ENCODE results near the gene HPCAL4. TPM values are rescaled to one million over a fixed set of nuclear protein-coding genes. Genes with fewer than 3 reads are reported as not detected.

The HPCAL4 gene
- total RNA-seq, 1 experiment from 2014 or later: 1.3 TPM

DNA sequence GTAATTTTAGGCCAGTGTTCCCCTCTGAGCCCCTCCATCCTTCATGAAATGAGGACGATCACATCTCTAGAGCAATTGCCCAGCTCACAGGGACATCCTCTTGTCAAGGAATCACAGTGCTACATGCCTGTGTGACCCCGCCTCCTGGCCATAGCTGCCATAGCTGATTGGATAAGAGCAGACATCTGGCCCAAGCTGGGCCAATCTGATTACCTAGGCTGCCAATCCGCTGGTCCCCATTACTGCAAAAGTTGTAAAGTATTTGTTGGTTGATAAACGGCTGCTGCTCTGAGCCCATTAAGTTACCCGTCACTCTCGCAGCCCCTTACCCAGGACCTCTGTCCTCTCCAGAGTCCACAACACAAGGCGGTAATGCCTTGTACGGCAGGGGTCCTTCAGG is 27.7 kb downstream of the HPCAL4 start:
- in situ Hi-C loops (cut with HindIII; ENCODE audit: low pct_unique_long_range_greater_than_20kb, low sequenced_read_pairs): no loop called here
- peak; percentile 21 for DNase-seq (ENCODE audit: low read depth, low spot score)

DNA sequence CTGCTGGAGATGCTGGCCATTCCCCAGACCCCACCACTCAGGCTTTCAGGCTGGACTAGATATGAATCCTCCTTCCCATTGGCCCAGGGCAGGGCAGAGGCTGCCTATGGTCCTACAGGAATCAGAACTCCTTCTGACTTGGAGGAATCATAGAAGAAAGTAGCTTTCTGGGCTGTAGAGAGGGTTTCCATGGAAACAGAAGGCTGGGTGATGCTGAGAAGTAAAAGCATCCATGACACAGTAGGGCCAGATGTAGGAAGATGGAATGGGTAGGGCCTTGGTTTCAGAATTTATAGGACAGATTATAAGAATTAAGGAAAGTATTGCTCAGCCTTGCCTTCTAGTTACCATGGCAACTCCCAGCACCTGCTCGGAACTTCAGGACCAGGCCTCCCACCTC is 28.4 kb downstream of the HPCAL4 start:
- no peak for DNase-seq (ENCODE audit: low read depth, low spot score)
- in situ Hi-C loops (cut with HindIII; ENCODE audit: low pct_unique_long_range_greater_than_20kb, low sequenced_read_pairs): no loop called here

DNA sequence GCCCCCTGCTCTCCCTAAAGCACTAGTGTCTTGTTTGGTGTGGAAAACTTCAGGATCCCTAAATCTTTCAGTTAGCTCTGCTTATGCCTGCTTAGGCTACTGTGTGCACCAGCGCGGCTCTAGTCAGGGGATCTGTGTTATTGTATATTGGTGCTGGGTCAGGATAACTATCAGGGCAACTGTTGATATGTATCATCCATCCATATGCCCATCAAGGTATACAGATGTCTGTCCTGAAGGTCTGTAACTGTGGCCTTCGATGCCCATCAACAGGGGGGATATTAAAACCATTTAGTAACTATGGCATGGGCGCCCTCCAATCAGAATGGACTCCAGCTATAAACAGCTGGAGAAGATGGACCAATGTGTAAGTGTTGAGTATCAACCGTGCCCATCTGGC is 31.7 kb downstream of the HPCAL4 start:
- in situ Hi-C loops (cut with HindIII; ENCODE audit: low pct_unique_long_range_greater_than_20kb, low sequenced_read_pairs): no loop called here
- DNase-seq (ENCODE audit: low read depth, low spot score): no peak

GRCh38 chr1:39659110-39659509 is 32.1 kb downstream of the HPCAL4 start:
- in situ Hi-C loops (cut with HindIII; ENCODE audit: low pct_unique_long_range_greater_than_20kb, low sequenced_read_pairs): no loop called here
- peak; percentile 62 for DNase-seq (ENCODE audit: low read depth, low spot score)

GRCh38 chr1:39657923-39658485 is 33.2 kb downstream of the HPCAL4 start:
- in situ Hi-C loops (cut with HindIII; ENCODE audit: low pct_unique_long_range_greater_than_20kb, low sequenced_read_pairs): no loop called here
- peak; percentile 87 for DNase-seq (ENCODE audit: low read depth, low spot score)

DNA sequence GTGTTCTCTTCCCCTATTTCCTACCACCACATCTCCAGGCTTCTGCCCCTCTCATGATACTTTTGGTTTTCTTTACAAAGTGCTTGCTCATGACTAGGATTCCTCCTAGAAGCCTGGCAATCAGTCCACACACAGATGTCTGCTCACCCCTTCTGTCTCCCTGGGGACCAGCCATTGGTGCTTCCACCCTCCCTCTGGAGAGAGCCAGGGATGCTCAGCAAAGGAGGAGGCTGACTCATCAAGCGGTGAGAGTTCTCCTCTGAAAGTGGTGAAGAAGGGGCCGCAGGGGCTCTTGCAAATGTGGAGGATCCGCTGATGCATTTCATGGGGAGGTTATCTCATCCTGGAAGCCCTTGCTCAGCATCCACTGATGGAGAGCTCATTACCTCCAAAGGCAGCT is 33.8 kb downstream of the HPCAL4 start:
- in situ Hi-C loops (cut with HindIII; ENCODE audit: low pct_unique_long_range_greater_than_20kb, low sequenced_read_pairs): no loop called here
- DNase-seq (ENCODE audit: low read depth, low spot score): no peak

DNA sequence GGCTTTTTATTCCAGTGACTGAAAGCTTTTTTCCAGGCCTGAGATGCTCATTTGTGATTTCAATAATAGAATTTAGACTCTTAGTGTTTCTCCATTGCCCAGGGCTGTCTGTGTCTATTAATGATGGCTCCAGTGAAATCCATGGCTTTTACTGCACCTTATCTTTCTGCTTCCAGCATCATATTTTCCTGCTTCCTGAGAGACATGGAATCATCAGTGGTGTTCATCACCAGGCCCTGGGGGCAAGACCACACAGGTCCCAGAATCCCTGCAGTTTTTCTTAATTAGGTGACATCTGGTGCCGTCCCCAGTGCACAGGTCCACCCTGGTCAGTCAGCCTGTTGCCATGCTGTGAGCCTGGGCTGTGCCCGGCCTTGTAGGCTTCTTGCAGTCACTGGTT is 34.8 kb downstream of the HPCAL4 start:
- in situ Hi-C loops (cut with HindIII; ENCODE audit: low pct_unique_long_range_greater_than_20kb, low sequenced_read_pairs): no loop called here
- no peak for DNase-seq (ENCODE audit: low read depth, low spot score)

GRCh38 chr1:39655578-39656268 is 35.5 kb downstream of the HPCAL4 start:
- in situ Hi-C loops (cut with HindIII; ENCODE audit: low pct_unique_long_range_greater_than_20kb, low sequenced_read_pairs): no loop called here
- no peak for DNase-seq (ENCODE audit: low read depth, low spot score)

GRCh38 chr1:39654291-39654690 is 36.9 kb downstream of the HPCAL4 start:
- DNase-seq (ENCODE audit: low read depth, low spot score): no peak
- in situ Hi-C loops (cut with HindIII; ENCODE audit: low pct_unique_long_range_greater_than_20kb, low sequenced_read_pairs): no loop called here

GRCh38 chr1:39653546-39654031 is 37.6 kb downstream of the HPCAL4 start:
- DNase-seq (ENCODE audit: low read depth, low spot score): peak; percentile 90
- in situ Hi-C loops (cut with HindIII; ENCODE audit: low pct_unique_long_range_greater_than_20kb, low sequenced_read_pairs): no loop called here

DNA sequence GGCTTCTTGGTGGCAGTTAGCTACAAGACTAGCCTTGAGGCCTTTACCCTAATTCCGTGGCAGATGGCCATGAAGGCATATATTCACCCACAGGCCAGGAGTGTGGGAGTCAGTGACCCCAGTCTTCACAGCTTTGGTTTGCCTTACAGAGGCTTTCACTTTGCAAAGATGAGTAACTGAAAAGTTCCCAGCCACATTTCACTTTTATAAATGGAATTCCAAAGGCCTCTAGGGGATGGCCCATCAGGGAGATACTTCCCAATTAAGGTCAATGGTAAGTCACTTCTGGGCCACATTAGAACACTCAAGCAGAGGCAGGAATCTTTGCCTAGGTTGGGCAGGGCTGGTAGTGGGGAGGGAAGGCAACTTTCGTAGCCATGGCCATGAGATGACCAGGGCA is 38.7 kb downstream of the HPCAL4 start:
- in situ Hi-C loops (cut with HindIII; ENCODE audit: low pct_unique_long_range_greater_than_20kb, low sequenced_read_pairs): no loop called here
- DNase-seq (ENCODE audit: low read depth, low spot score): no peak

- in situ Hi-C loops (cut with HindIII; ENCODE audit: low pct_unique_long_range_greater_than_20kb, low sequenced_read_pairs): no loop called here
- no peak for DNase-seq (ENCODE audit: low read depth, low spot score)
Observed at GRCh38 chr1:39652105-39652504, 39.1 kb downstream of the HPCAL4 start.

GRCh38 chr1:39650431-39650830 is 40.8 kb downstream of the HPCAL4 start:
- DNase-seq (ENCODE audit: low read depth, low spot score): no peak
- in situ Hi-C loops (cut with HindIII; ENCODE audit: low pct_unique_long_range_greater_than_20kb, low sequenced_read_pairs): no loop called here

GRCh38 chr1:39649636-39650185 is 41.5 kb downstream of the HPCAL4 start:
- in situ Hi-C loops (cut with HindIII; ENCODE audit: low pct_unique_long_range_greater_than_20kb, low sequenced_read_pairs): no loop called here

GRCh38 chr1:39648496-39648895 is 42.7 kb downstream of the HPCAL4 start:
- no peak for DNase-seq (ENCODE audit: low read depth, low spot score)
- in situ Hi-C loops (cut with HindIII; ENCODE audit: low pct_unique_long_range_greater_than_20kb, low sequenced_read_pairs): no loop called here

More at GRCh38 chr1:39649636-39650185, 41.5 kb downstream of the HPCAL4 start:
- no peak for DNase-seq (ENCODE audit: low read depth, low spot score)

DNA sequence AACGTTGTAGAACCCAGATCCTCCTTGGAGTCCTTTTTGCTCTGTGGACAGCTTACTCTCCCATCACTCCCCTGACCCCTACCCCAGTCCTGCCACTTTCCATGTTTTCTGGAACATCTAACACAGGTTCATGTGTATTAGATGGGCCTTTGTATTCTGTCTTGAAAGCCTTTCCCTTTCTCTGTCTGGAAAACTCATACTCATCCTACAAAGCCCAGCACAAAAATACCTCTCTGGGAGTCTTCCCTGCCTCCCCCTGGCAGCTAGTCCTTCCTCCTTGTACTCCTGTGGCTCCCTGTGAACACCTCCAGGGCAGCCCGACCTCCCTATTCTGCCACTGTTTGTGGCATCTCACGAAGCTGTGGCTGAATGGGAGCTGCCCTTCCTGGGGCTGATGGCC is 44.0 kb downstream of the HPCAL4 start:
- DNase-seq (ENCODE audit: low read depth, low spot score): no peak
- in situ Hi-C loops (cut with HindIII; ENCODE audit: low pct_unique_long_range_greater_than_20kb, low sequenced_read_pairs): no loop called here

DNA sequence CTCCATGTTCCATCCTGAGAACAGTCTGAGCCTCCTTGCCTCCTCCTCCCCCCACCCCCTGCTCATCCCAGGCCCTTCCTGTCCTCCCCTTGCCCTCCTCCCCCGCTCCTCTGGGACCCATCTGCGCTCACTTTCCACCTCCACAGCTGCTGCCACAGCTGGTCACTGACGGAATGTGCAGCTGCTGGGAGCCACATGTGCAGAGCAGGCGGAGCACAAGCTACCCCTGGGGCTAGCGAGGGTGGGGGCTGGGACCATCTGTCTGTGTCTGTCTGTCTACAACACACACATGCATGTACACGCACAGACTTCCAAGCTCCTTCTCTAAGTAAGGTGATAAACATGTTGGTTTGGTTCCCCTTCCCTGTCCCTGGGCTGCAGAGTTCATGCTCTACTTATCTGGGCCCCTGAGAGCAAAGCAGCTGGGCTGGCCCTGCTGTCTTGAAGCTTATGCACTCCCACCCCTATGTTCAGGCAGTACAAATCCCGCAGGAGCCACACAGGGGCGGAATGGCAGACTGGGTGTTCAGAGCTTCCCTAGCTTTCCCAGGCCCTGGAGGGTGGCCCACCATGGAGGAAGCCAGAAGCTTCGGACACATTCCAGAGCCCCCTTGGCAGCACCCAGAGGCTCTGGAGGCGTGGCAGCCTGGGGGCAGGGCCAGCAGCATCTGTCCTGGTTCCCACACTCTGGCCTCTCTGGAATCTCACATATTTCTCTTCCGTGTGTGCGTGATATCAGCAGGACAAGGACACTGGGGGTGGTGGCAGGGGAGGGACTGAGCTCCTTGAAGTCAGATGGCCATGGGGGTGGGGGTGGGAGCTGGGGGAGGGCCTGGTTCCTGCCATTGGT is 44.8 kb downstream of the HPCAL4 start:
- DNase-seq (ENCODE audit: low read depth, low spot score): peak; percentile 43
- in situ Hi-C loops (cut with HindIII; ENCODE audit: low pct_unique_long_range_greater_than_20kb, low sequenced_read_pairs): no loop called here

- no peak for DNase-seq (ENCODE audit: low read depth, low spot score)
- in situ Hi-C loops (cut with HindIII; ENCODE audit: low pct_unique_long_range_greater_than_20kb, low sequenced_read_pairs): no loop called here
Observed at GRCh38 chr1:39645411-39646043, 45.7 kb downstream of the HPCAL4 start.

Measured in SK-MEL-5 (cell line).